ENCODE results near the gene EARS2.

EARS2 gene

DNA sequence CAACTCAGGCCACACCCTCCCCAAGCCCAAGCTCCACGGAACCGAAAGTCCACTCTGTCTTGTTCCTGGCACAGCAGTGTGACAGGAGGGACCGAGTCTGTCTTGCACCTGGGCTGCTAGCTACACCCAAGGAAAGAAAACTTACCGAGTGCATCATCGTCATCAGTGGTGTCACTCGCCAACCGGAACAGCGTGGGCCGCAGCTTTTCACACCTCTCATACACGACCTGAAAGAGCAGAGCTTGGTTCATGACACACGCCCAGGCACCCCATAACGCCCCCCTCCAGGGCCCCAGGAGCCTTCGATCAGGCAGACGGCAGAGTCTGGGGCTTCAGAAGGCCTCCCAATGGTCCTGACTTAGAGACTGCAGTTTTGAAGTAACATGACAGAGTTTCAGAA is 74.4 kb downstream of the EARS2 start:
- DNase-seq (ENCODE audit: low read depth, low spot score), result no peak

DNA sequence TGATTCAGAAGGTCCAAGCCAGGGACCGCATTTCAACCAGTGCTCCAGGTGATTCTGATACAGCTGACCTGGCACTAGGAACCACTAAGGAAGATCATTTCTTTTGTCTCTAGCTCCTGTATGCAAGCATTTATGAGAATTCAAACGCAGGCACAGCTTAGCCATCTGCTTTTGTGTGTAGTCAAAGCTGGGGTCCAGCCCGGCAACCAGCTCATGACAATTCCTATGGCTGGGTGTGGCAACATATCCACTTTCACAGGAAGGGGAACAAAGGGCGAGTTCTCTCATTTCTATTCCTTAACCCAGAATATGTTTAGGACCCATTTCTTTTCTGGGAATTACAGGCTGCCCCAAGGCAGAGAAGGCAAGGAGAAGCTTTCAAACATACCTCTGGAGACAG is 76.9 kb downstream of the EARS2 start:
- no peak for DNase-seq (ENCODE audit: low read depth, low spot score)

DNA sequence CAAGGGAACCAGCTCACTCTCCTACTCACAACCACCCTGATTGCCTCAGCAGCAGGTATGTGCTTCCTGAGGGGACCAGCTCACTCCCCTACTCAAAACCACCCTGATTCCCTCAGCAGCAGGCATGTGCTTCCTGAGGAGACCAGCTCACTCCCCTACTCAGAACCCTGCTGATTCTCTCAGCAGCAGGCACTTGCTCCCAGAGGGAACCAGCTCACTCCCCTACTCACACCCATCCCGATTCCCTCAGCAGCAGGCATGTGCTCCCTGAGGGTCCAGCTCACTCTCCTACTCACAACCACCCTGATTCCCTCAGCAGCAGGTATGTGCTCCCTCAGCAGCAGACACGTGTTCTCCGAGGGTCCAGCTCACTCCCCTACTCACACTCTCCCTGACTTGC is 78.0 kb downstream of the EARS2 start:
- no peak for DNase-seq (ENCODE audit: low read depth, low spot score)

GRCh38 chr16:23478566-23478965 is 78.6 kb downstream of the EARS2 start:
- no peak for DNase-seq (ENCODE audit: low read depth, low spot score)

DNA sequence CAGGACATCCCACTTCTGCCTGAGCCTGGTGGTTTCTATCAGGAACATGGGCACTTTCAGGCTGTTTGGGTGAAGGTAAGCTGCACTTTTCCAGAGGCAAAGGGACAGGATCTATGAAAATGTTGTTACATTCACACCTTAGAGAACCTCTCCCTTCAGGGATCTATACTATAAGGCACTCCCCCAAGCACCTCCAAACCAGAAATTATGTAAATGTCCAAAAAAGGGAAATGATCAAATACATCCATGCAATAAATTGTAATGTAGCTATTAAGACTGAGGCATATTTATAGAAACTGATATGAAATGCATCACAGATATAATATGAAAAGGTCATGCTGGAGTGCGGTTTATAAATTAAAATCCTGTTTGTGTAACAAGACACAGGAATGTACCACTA is 80.9 kb downstream of the EARS2 start:
- DNase-seq (ENCODE audit: low read depth, low spot score), result no peak

All from astrocyte of the hippocampus (primary cell).